OCI-LY1 (cell line): ENCODE data around the gene ATP5F1D.
"Not testable (repeated sequence)": the region's sequence is repeated elsewhere in the genome, so short reads cannot be mapped to it uniquely, and the experiment has no call there.

ENCODE experiments used
- CTCF ChIP-seq: fragments of 200-600 bp; sonication (generic), shearing (Covaris generic); IDR thresholded peaks from 2 replicates; pipeline ENCODE4 v1.5.1; 2017; ENCODE audit warnings: mild to moderate bottlenecking, antibody characterized with exemption, low read length, moderate library complexity, mixed read lengths
- EZH2 ChIP-seq: fragments of 200-600 bp; sonication (generic), shearing (Covaris generic); IDR thresholded peaks from 2 replicates; pipeline ENCODE4 v1.8.0; 2017; ENCODE audit warnings: borderline replicate concordance, mixed run types, mild to moderate bottlenecking, antibody characterized with exemption, low read length, moderate library complexity, mixed read lengths

- TF ChIP-seq CTCF, EZH2: not testable (repeated sequence)
These were observed 40.9 kb upstream of the ATP5F1D start for GRCh38 chr19:1200614-1201013.
